Mesendoderm (in vitro differentiated cells): Measurements from ENCODE around the gene ANO6.

Source experiments
- DNase-seq: peaks from one replicate; pipeline ENCODE4 v3.0.0; 2013
- H2AK5ac ChIP-seq: 2 replicates; pipeline ENCODE4 v1.6.1; 2013; ENCODE audit warnings: low read length, inconsistent platforms
- H2BK120ac ChIP-seq: 2 replicates; pipeline ENCODE4 v1.6.1; 2013; ENCODE audit warnings: low read depth, mild to moderate bottlenecking, low read length, moderate library complexity, mixed read lengths
- H2BK15ac ChIP-seq: replicated peaks from 2 replicates; pipeline ENCODE4 v1.6.1; 2013; ENCODE audit warnings: low read depth, mild to moderate bottlenecking, moderate library complexity
- H2BK5ac ChIP-seq: 2 replicates; pipeline ENCODE4 v1.6.1; 2013; ENCODE audit warnings: low read length, inconsistent platforms
- H3K18ac ChIP-seq: 2 replicates; pipeline ENCODE4 v1.6.1; 2013; ENCODE audit warnings: mild to moderate bottlenecking, low read length, mixed read lengths
- H3K23ac ChIP-seq: one replicate; pipeline ENCODE4 v1.6.1; 2013; ENCODE audit warnings: low read length
- H3K27ac ChIP-seq: 2 replicates; pipeline ENCODE4 v1.5.1; 2013; ENCODE audit warnings: low read depth, mild to moderate bottlenecking, inconsistent platforms, low read length, moderate library complexity
- H3K27me3 ChIP-seq: 2 replicates; pipeline ENCODE4 v1.6.1; 2013; ENCODE audit warnings: low read length, control low read depth, mild to moderate bottlenecking, inconsistent platforms; ENCODE audit not compliant: insufficient read depth, poor library complexity
- H3K36me3 ChIP-seq: 2 replicates; pipeline ENCODE4 v1.6.1; 2013; ENCODE audit warnings: low read length, inconsistent platforms; ENCODE audit not compliant: control insufficient read depth, insufficient read depth
- H3K4ac ChIP-seq: one replicate; pipeline ENCODE4 v1.6.1; 2013; ENCODE audit warnings: low read depth, mild to moderate bottlenecking, low read length, moderate library complexity
- H3K4me1 ChIP-seq: 2 replicates; pipeline ENCODE4 v1.6.1; 2013; ENCODE audit warnings: low read depth, low read length, inconsistent platforms; ENCODE audit not compliant: control insufficient read depth
- H3K4me2 ChIP-seq: 2 replicates; pipeline ENCODE4 v1.6.1; 2013; ENCODE audit warnings: low read length
- H3K4me3 ChIP-seq: 2 replicates; pipeline ENCODE4 v1.5.1; 2013; ENCODE audit warnings: mild to moderate bottlenecking, low read length
- H3K56ac ChIP-seq: one replicate; pipeline ENCODE4 v1.6.1; 2013; ENCODE audit warnings: low read length
- H3K79me1 ChIP-seq: 2 replicates; pipeline ENCODE4 v1.6.1; 2013; ENCODE audit warnings: low read length, inconsistent platforms
- H3K79me2 ChIP-seq: 2 replicates; pipeline ENCODE4 v1.6.1; 2013; ENCODE audit warnings: mild to moderate bottlenecking, low read length; ENCODE audit not compliant: control insufficient read depth, insufficient read depth
- H3K9ac ChIP-seq: 2 replicates; pipeline ENCODE4 v1.6.1; 2013; ENCODE audit warnings: low read length, inconsistent platforms
- H4K5ac ChIP-seq: one replicate; pipeline ENCODE4 v1.6.1; 2013; ENCODE audit warnings: low read length
- H4K8ac ChIP-seq: one replicate; pipeline ENCODE4 v1.6.1; 2013; ENCODE audit warnings: low read depth, mild to moderate bottlenecking, control low read depth, low read length, moderate library complexity
- WGBS: extraction: QIAGEN DNeasy Blood & Tissue Kit; methylation state at CpG from one replicate; pipeline ENCODE4 v1.1.7; 2013; ENCODE audit warnings: low lambda C conversion rate, missing lambda C conversion rate; ENCODE audit not compliant: insufficient coverage; ENCODE audit errors: extremely low coverage; 5-methylcytosine and 5-hydroxymethylcytosine counted together

The ANO6 gene

GRCh38 chr12:45248095-45248494 is 32.2 kb downstream of the ANO6 start:
- no peak overlapping the region for H3K4me2 ChIP-seq
- H3K4ac ChIP-seq, result no peak overlapping the region
- DNase-seq, result no peak
- no peak overlapping the region for H4K8ac ChIP-seq
- peaks cover 10% of the 10 kb centered on the region for H3K79me2 ChIP-seq
- H3K4me1 ChIP-seq, result no peaks in the 10 kb centered on the region
- H2BK120ac ChIP-seq, result no peak overlapping the region
- H3K9ac ChIP-seq, result no peak overlapping the region
- H2BK5ac ChIP-seq, result no peak overlapping the region
- H3K18ac ChIP-seq, result no peak overlapping the region
- H3K56ac ChIP-seq, result no peak overlapping the region
- H2BK15ac ChIP-seq, result no peak overlapping the region
- H3K27me3 ChIP-seq, result no peaks in the 10 kb centered on the region
- no peak overlapping the region for H4K5ac ChIP-seq
- peaks cover 15% of the 10 kb centered on the region for H3K79me1 ChIP-seq
- H3K23ac ChIP-seq, result no peak overlapping the region
- no peak overlapping the region for H3K4me3 ChIP-seq
- WGBS, result no CpG with 5 or more reads among the region's 1 CpG
- no peak overlapping the region for H2AK5ac ChIP-seq
- H3K27ac ChIP-seq, result no peak overlapping the region
- no peaks in the 10 kb centered on the region for H3K36me3 ChIP-seq

GRCh38 chr12:45254254-45254653 is 38.4 kb downstream of the ANO6 start:
- Histone ChIP-seq H3K4me1 (peaks cover 7% of the 10 kb centered on the region), H3K27me3 (no peaks in the 10 kb centered on the region), H3K36me3 (no peaks in the 10 kb centered on the region), H3K79me2 (peaks cover 6% of the 10 kb centered on the region), H3K79me1 (peaks cover 16% of the 10 kb centered on the region), H3K4me2 (no peak overlapping the region), H3K56ac (no peak overlapping the region), H2BK5ac (no peak overlapping the region), H2BK120ac (no peak overlapping the region), H2AK5ac (no peak overlapping the region), H3K4me3 (no peak overlapping the region), H3K27ac (no peak overlapping the region), H4K8ac (no peak overlapping the region), H3K9ac (no peak overlapping the region), H3K18ac (peak overlapping the region; percentile 30), H2BK15ac (no peak overlapping the region), H3K23ac (no peak overlapping the region), H3K4ac (no peak overlapping the region), H4K5ac (no peak overlapping the region)
- no peak for DNase-seq
- no CpG with 5 or more reads among the region's 1 CpG for WGBS

- no peak overlapping the region for H3K27ac ChIP-seq
- no peak overlapping the region for H3K9ac ChIP-seq
- no peak overlapping the region for H3K18ac ChIP-seq
- H3K4me2 ChIP-seq, result no peak overlapping the region
- H4K5ac ChIP-seq, result no peak overlapping the region
- H3K27me3 ChIP-seq, result no peaks in the 10 kb centered on the region
- no peak overlapping the region for H2AK5ac ChIP-seq
- H2BK15ac ChIP-seq, result no peak overlapping the region
- H3K4ac ChIP-seq, result no peak overlapping the region
- H3K4me3 ChIP-seq, result no peak overlapping the region
- H3K36me3 ChIP-seq, result no peaks in the 10 kb centered on the region
- no peak overlapping the region for H3K23ac ChIP-seq
- peaks cover 8% of the 10 kb centered on the region for H3K79me2 ChIP-seq
- no peak overlapping the region for H4K8ac ChIP-seq
- no peak overlapping the region for H2BK120ac ChIP-seq
- peaks cover 12% of the 10 kb centered on the region for H3K79me1 ChIP-seq
- H3K56ac ChIP-seq, result no peak overlapping the region
- peaks cover 17% of the 10 kb centered on the region for H3K4me1 ChIP-seq
- no peak for DNase-seq
- no peak overlapping the region for H2BK5ac ChIP-seq
Observed at GRCh38 chr12:45256721-45257120, 40.8 kb downstream of the ANO6 start.

GRCh38 chr12:45257185-45257930 is 41.5 kb downstream of the ANO6 start:
- Histone ChIP-seq H3K56ac (peak overlapping the region; percentile 44), H3K27ac (no peak overlapping the region), H3K4me1 (peaks cover 17% of the 10 kb centered on the region), H2BK5ac (peak overlapping the region; percentile 5), H3K79me1 (peaks cover 12% of the 10 kb centered on the region), H4K8ac (no peak overlapping the region), H3K27me3 (no peaks in the 10 kb centered on the region), H3K4me3 (no peak overlapping the region), H4K5ac (no peak overlapping the region), H3K36me3 (no peaks in the 10 kb centered on the region), H3K9ac (no peak overlapping the region), H3K18ac (no peak overlapping the region), H3K4me2 (no peak overlapping the region), H3K4ac (no peak overlapping the region), H2AK5ac (peak overlapping the region; percentile 7), H3K23ac (peak overlapping the region; percentile 1), H3K79me2 (peaks cover 8% of the 10 kb centered on the region), H2BK120ac (no peak overlapping the region), H2BK15ac (no peak overlapping the region)
- no peak for DNase-seq
- WGBS, result no CpG with 5 or more reads among the region's 6 CpGs

- H3K27me3 ChIP-seq, result no peaks in the 10 kb centered on the region
- peaks cover 10% of the 10 kb centered on the region for H3K79me1 ChIP-seq
- H3K36me3 ChIP-seq, result no peaks in the 10 kb centered on the region
- peak overlapping the region; percentile 33 for H2BK5ac ChIP-seq
- no peak overlapping the region for H3K4me2 ChIP-seq
- H3K4ac ChIP-seq, result peak overlapping the region; percentile 67
- H3K4me3 ChIP-seq, result no peak overlapping the region
- WGBS, result no CpG with 5 or more reads among the region's 3 CpGs
- peaks cover 9% of the 10 kb centered on the region for H3K79me2 ChIP-seq
- H3K18ac ChIP-seq, result peak overlapping the region; percentile 92
- peak overlapping the region; percentile 64 for H3K56ac ChIP-seq
- no peak overlapping the region for H4K5ac ChIP-seq
- peaks cover 17% of the 10 kb centered on the region for H3K4me1 ChIP-seq
- no peak overlapping the region for H3K23ac ChIP-seq
- H3K27ac ChIP-seq, result peak overlapping the region; percentile 4
- no peak overlapping the region for H4K8ac ChIP-seq
- no peak for DNase-seq
- H2AK5ac ChIP-seq, result no peak overlapping the region
- no peak overlapping the region for H2BK15ac ChIP-seq
- peak overlapping the region; percentile 69 for H2BK120ac ChIP-seq
- H3K9ac ChIP-seq, result no peak overlapping the region
Observed at GRCh38 chr12:45259675-45260074, 43.8 kb downstream of the ANO6 start.
